OCI-LY1 (cell line): ENCODE data around the gene CSNK1D.

Experiments used
- EZH2 ChIP-seq: fragments of 200-600 bp; sonication (generic), shearing (Covaris generic); IDR thresholded peaks from 2 replicates; pipeline ENCODE4 v1.8.0; 2017; ENCODE audit warnings: borderline replicate concordance, mixed run types, mild to moderate bottlenecking, antibody characterized with exemption, low read length, moderate library complexity, mixed read lengths
- TF ChIP-seq, protein P1 (sequence below): fragments of 200-600 bp; sonication (generic), shearing (Covaris generic); IDR thresholded peaks from 2 replicates; pipeline ENCODE4 v1.5.1; 2017; ENCODE audit warnings: mild to moderate bottlenecking, antibody characterized with exemption, low read length, moderate library complexity, mixed read lengths

DNA sequence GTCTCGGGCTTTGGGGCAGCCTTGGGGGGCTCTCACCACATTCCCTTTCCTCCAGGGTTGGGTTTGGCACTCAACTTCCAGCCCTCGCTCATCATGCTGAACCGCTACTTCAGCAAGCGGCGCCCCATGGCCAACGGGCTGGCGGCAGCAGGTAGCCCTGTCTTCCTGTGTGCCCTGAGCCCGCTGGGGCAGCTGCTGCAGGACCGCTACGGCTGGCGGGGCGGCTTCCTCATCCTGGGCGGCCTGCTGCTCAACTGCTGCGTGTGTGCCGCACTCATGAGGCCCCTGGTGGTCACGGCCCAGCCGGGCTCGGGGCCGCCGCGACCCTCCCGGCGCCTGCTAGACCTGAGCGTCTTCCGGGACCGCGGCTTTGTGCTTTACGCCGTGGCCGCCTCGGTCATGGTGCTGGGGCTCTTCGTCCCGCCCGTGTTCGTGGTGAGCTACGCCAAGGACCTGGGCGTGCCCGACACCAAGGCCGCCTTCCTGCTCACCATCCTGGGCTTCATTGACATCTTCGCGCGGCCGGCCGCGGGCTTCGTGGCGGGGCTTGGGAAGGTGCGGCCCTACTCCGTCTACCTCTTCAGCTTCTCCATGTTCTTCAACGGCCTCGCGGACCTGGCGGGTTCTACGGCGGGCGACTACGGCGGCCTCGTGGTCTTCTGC is 36.3 kb downstream of the CSNK1D start:
- TF ChIP-seq, protein P1, sequence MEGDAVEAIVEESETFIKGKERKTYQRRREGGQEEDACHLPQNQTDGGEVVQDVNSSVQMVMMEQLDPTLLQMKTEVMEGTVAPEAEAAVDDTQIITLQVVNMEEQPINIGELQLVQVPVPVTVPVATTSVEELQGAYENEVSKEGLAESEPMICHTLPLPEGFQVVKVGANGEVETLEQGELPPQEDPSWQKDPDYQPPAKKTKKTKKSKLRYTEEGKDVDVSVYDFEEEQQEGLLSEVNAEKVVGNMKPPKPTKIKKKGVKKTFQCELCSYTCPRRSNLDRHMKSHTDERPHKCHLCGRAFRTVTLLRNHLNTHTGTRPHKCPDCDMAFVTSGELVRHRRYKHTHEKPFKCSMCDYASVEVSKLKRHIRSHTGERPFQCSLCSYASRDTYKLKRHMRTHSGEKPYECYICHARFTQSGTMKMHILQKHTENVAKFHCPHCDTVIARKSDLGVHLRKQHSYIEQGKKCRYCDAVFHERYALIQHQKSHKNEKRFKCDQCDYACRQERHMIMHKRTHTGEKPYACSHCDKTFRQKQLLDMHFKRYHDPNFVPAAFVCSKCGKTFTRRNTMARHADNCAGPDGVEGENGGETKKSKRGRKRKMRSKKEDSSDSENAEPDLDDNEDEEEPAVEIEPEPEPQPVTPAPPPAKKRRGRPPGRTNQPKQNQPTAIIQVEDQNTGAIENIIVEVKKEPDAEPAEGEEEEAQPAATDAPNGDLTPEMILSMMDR: no peak
- no peak for TF ChIP-seq EZH2
